Neural progenitor cell (in vitro differentiated cells): Measurements from ENCODE around the gene C3orf20.

ENCODE experiments used
- CTCF ChIP-seq: fragments of 200-600 bp; sonication (generic); IDR thresholded peaks from 2 replicates; pipeline ENCODE4 v1.5.1; 2017; ENCODE audit warnings: antibody characterized with exemption, mild to moderate bottlenecking
- EZH2 ChIP-seq: fragments of 200-600 bp; sonication (generic); IDR thresholded peaks from 2 replicates; pipeline ENCODE4 v1.6.1; 2017; ENCODE audit warnings: antibody characterized with exemption, mild to moderate bottlenecking, moderate library complexity

GRCh38 chr3:14674841-14675240, at the start of gene C3orf20:
- TF ChIP-seq CTCF (no peak), EZH2 (no peak)
